IMR-90 (cell line): ENCODE data around the gene LGMN. TPM values are rescaled to one million over a fixed set of nuclear protein-coding genes. Genes with fewer than 3 reads are reported as not detected.
"Not testable (repeated sequence)": the region's sequence is repeated elsewhere in the genome, so short reads cannot be mapped to it uniquely, and the experiment has no call there.

ENCODE experiments used
- ATAC-seq: fragments of 200-7000 bp; cut with Tn5 transposase; 2 replicates; pipeline ENCODE4 v1.9.1; 2020; ENCODE audit warnings: low read depth, mild to moderate bottlenecking, moderate library complexity
- BruUV-seq: library from RNA; stranded (reverse); fragments of 400-500 nt; replicated peaks from 2 replicates; lab custom pipeline; 2021; lab: Mats Ljungman, UMichigan
- CTCF ChIA-PET: fragments of 300-600 bp; formaldehyde crosslinking; extraction: SDS; loops from one replicate; lab custom pipeline; 2021; ENCODE audit warnings: antibody characterized with exemption; lab: Yijun Ruan, JAX
- POLR2A ChIA-PET: fragments of 300-600 bp; sonication (Branson Sonifier 250); formaldehyde crosslinking; loops from one replicate; lab custom pipeline; 2022; ENCODE audit warnings: antibody characterized with exemption; ENCODE audit not compliant: unreplicated experiment; lab: Charles Lee
- DNase-seq: peaks from one replicate; pipeline ENCODE4 v3.0.0; 2013
- H2AFZ ChIP-seq: replicated peaks from 2 replicates; pipeline ENCODE3; 2013; ENCODE audit warnings: low read length, mild to moderate bottlenecking; ENCODE audit not compliant: poor library complexity
- H2AK5ac ChIP-seq: 2 replicates; pipeline ENCODE4 v1.6.1; 2013; ENCODE audit warnings: low read depth, low read length, inconsistent platforms
- H2AK9ac ChIP-seq: replicated peaks from 2 replicates; pipeline ENCODE3; 2013; ENCODE audit warnings: mild to moderate bottlenecking, low read depth, low read length, moderate library complexity; ENCODE audit not compliant: poor library complexity
- H2BK120ac ChIP-seq: 2 replicates; pipeline ENCODE4 v1.6.1; 2013; ENCODE audit warnings: low read depth, low read length, inconsistent platforms
- H2BK15ac ChIP-seq: 3 replicates; pipeline ENCODE4 v1.6.1; 2013; ENCODE audit warnings: low read depth, low read length, inconsistent platforms
- H2BK20ac ChIP-seq: 2 replicates; pipeline ENCODE4 v1.6.1; 2013; ENCODE audit warnings: low read depth, mild to moderate bottlenecking, inconsistent platforms, low read length, moderate library complexity
- H2BK5ac ChIP-seq: 2 replicates; pipeline ENCODE4 v1.6.1; 2013; ENCODE audit warnings: mild to moderate bottlenecking, low read depth, low read length, inconsistent platforms; ENCODE audit not compliant: poor library complexity, severe bottlenecking
- H3K14ac ChIP-seq: replicated peaks from 2 replicates; pipeline ENCODE4 v1.6.1; 2013; ENCODE audit warnings: low read depth, low read length, inconsistent platforms
- H3K18ac ChIP-seq: 2 replicates; pipeline ENCODE4 v1.6.1; 2013; ENCODE audit warnings: low read depth, low read length, control low read depth
- H3K23ac ChIP-seq: 2 replicates; pipeline ENCODE4 v1.6.1; 2013; ENCODE audit warnings: low read depth, low read length, inconsistent platforms
- H3K27ac ChIP-seq: 2 replicates; pipeline ENCODE4 v1.5.1; 2013; ENCODE audit warnings: mild to moderate bottlenecking, control low read depth, low read length; ENCODE audit not compliant: insufficient read depth
- H3K27me3 ChIP-seq: 2 replicates; pipeline ENCODE4 v1.6.1; 2013; ENCODE audit warnings: low read length; ENCODE audit not compliant: control insufficient read depth, insufficient read depth
- H3K36me3 ChIP-seq: 2 replicates; pipeline ENCODE4 v1.6.1; 2013; ENCODE audit warnings: low read length, mixed read lengths; ENCODE audit not compliant: control insufficient read depth, insufficient read depth
- H3K4ac ChIP-seq: 2 replicates; pipeline ENCODE4 v1.6.1; 2013; ENCODE audit warnings: low read depth, low read length, inconsistent platforms
- H3K4me1 ChIP-seq: 2 replicates; pipeline ENCODE4 v1.6.1; 2013; ENCODE audit warnings: low read length, mixed read lengths; ENCODE audit not compliant: control insufficient read depth, insufficient read depth
- H3K4me2 ChIP-seq: 2 replicates; pipeline ENCODE4 v1.6.1; 2013; ENCODE audit warnings: low read depth, mild to moderate bottlenecking, control low read depth, low read length, moderate library complexity
- H3K4me3 ChIP-seq: 2 replicates; pipeline ENCODE4 v1.5.1; 2013; ENCODE audit warnings: low read depth, mild to moderate bottlenecking, control low read depth, low read length, moderate library complexity; ENCODE audit not compliant: insufficient read depth
- H3K56ac ChIP-seq: 2 replicates; pipeline ENCODE4 v1.6.1; 2013; ENCODE audit warnings: low read length, inconsistent platforms; ENCODE audit not compliant: insufficient read depth; ENCODE audit errors: extremely low read depth
- H3K79me1 ChIP-seq, 2 experiments: 2 replicates each; pipeline ENCODE4 v1.6.1; 2013; ENCODE audit warnings: low read length in 2 of 2, inconsistent platforms in 1 of 2, low read depth in 1 of 2
- H3K9ac ChIP-seq: 2 replicates; pipeline ENCODE4 v1.6.1; 2013; ENCODE audit warnings: low read depth, low read length, control low read depth
- H3K9me1 ChIP-seq: 2 replicates; pipeline ENCODE4 v1.6.1; 2013; ENCODE audit warnings: low read length, inconsistent platforms; ENCODE audit not compliant: insufficient read depth
- H3K9me3 ChIP-seq: 2 replicates; pipeline ENCODE4 v1.6.1; 2013; ENCODE audit warnings: low read length; ENCODE audit not compliant: control insufficient read depth, insufficient read depth
- H4K20me1 ChIP-seq: 2 replicates; pipeline ENCODE4 v1.6.1; 2013; ENCODE audit warnings: low read length, inconsistent platforms; ENCODE audit not compliant: insufficient read depth
- H4K5ac ChIP-seq: 2 replicates; pipeline ENCODE4 v1.6.1; 2013; ENCODE audit warnings: mild to moderate bottlenecking, low read depth, low read length, control low read depth
- H4K8ac ChIP-seq, 2 experiments: 2 replicates each; pipeline ENCODE4 v1.6.1; 2013; ENCODE audit warnings: low read depth in 2 of 2, low read length in 2 of 2, control low read depth in 1 of 2, inconsistent platforms in 1 of 2
- H4K91ac ChIP-seq: 2 replicates; pipeline ENCODE4 v1.6.1; 2013; ENCODE audit warnings: low read depth, low read length, inconsistent platforms; ENCODE audit not compliant: insufficient read depth
- WGBS, 2 experiments: methylation state at CpG; one replicate each; pipeline versions ENCODE4 v1.1.5 to v1.1.7; 2013; ENCODE audit warnings: missing lambda C conversion rate in 2 of 2; ENCODE audit not compliant: insufficient read length in 1 of 2; ENCODE audit errors: extremely low coverage in 2 of 2; 5-methylcytosine and 5-hydroxymethylcytosine counted together
- dilution Hi-C: fragments of 300-500 bp; cut with HindIII; formaldehyde crosslinking; loops from one replicate; pipeline ENCODE4 v1.14.3; 2018; ENCODE audit warnings: low sequenced_read_pairs; ENCODE audit not compliant: unreplicated experiment
- in situ Hi-C: fragments of 300-500 bp; cut with MboI; formaldehyde crosslinking; loops from 3 replicates; pipeline ENCODE4 v1.14.3; 2019; ENCODE audit warnings: low sequenced_read_pairs, inconsistent platforms, mixed read lengths
- intact Hi-C: fragments of 100-400 bp; cut with micrococcal nuclease; formaldehyde crosslinking; loops from 2 replicates; pipeline ENCODE4 v1.10.0; 2022
- polyA plus RNA-seq, 3 experiments: library from polyadenylated mRNA; depleted of rRNA; stranded (reverse); fragments of >200 nt; gene quantifications; 2 replicates each; pipeline ENCODE4 v1.2.3, GENCODE V29; 2012; ENCODE audit warnings: low replicate concordance in 1 of 3
- total RNA-seq: library from RNA; depleted of rRNA; stranded (reverse); fragments of >200 nt; gene quantifications from 2 replicates; pipeline ENCODE4 v1.2.3, GENCODE V29; 2012

The LGMN gene
- total and polyA plus RNA-seq, 2 of the 4 experiments (the other 2 are of a cell fraction), result 19.2 to 39.3 TPM

DNA sequence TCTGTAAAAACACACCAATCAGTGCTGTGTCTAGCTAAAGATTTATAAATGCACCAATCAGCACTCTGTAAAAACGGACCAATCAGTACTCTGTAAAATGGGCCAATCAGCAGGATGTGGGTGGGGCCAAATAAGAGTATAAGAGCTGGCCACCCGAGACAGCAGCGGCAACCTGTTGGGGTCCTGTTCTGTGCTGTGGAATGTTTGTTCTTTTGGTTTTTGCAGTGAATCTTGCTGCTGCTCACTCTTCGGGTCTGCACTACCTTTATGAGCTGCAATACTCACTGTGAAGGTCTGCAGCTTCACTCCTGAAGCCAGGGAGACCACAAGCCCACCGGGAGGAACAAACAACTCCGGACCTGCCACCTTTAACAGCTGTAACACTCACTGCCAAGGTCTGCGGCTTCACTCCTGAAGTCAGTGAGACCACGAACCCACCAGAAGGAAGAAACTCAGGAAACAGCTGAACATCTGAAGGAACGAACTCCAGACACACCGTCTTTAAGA, 1.8 kb upstream of the LGMN start:
- ATAC-seq, H2AFZ ChIP-seq, H3K9ac ChIP-seq, H3K4me3 ChIP-seq, H2AK9ac ChIP-seq, H3K27ac ChIP-seq, H3K18ac ChIP-seq, H3K9me1 ChIP-seq, H2BK5ac ChIP-seq, H2AK5ac ChIP-seq, CTCF ChIA-PET, H3K23ac ChIP-seq, dilution Hi-C loops, H4K5ac ChIP-seq, H4K20me1 ChIP-seq, H3K9me3 ChIP-seq, H2BK15ac ChIP-seq, H3K36me3 ChIP-seq, H3K79me1 ChIP-seq, DNase-seq, H2BK120ac ChIP-seq, H3K14ac ChIP-seq, H3K56ac ChIP-seq, H3K4ac ChIP-seq, BruUV-seq, H2BK20ac ChIP-seq, H4K8ac ChIP-seq, intact Hi-C loops, H3K4me1 ChIP-seq, H3K4me2 ChIP-seq, H4K91ac ChIP-seq, in situ Hi-C loops: not testable (repeated sequence)
- POLR2A ChIA-PET, result interaction anchor here (0.7 kb wide), 1 partner anchor 7 kb away, joined by 3 read pairs; no protein-coding TSS in a partner anchor
- 78% methylated on average over 6 of the region's 10 CpGs; no CpG with 5 or more reads in 1 of the 2 experiments for WGBS, 2 experiments
- H3K27me3 ChIP-seq, result peaks cover 14% of the 10 kb centered on the region
